Sigmoid colon (tissue), 7 donors: ENCODE data around the gene NTN1. TPM values are rescaled to one million over a fixed set of nuclear protein-coding genes. Genes with fewer than 3 reads are reported as not detected.
A peak's percentile ranks its signal among the peaks of the same experiment; 100 is the strongest.

Experiments used
- DNase-seq: peaks from one replicate; pipeline ENCODE4 v3.0.0-alpha.2; 2019
- H3K27ac ChIP-seq, 4 donors: fragments of 200-600 bp; sonication (generic); one replicate each; pipeline ENCODE4 v1.5.1; 2016 to 2019; ENCODE audit warnings: mild to moderate bottlenecking in 1 of 4
- H3K27me3 ChIP-seq, 3 donors: fragments of 200-600 bp; sonication (generic); one replicate each; pipeline ENCODE4 v1.5.1; 2019; ENCODE audit warnings: mild to moderate bottlenecking in 1 of 3
- H3K36me3 ChIP-seq, 4 donors: fragments of 200-600 bp; sonication (generic); one replicate each; pipeline ENCODE4 v1.5.1; 2016 to 2019
- H3K4me1 ChIP-seq, 4 donors: fragments of 200-600 bp; sonication (generic); one replicate each; pipeline ENCODE4 v1.5.1; 2017 to 2019
- H3K4me3 ChIP-seq, 4 donors: fragments of 200-600 bp; sonication (generic); one replicate each; pipeline ENCODE4 v1.5.1; 2017 to 2019; ENCODE audit warnings: mild to moderate bottlenecking in 2 of 4, moderate library complexity in 1 of 4
- H3K9me3 ChIP-seq, 4 donors: fragments of 200-600 bp in 3 of 4; sonication (generic) in 3 of 4; one replicate each; pipeline versions ENCODE4 v1.5.1 to v1.6.1; 2013 to 2019
- CTCF ChIP-seq, 4 experiments: fragments of 450-650 bp in 3 of 4; fragments of 200-600 bp in 1 of 4; IDR thresholded peaks; one replicate each; pipeline ENCODE4 v1.5.1; 2016 to 2019; ENCODE audit warnings: antibody characterized with exemption in 4 of 4, mild to moderate bottlenecking in 3 of 4, moderate library complexity in 2 of 4
- EP300 ChIP-seq, 4 donors: sonication (generic); formaldehyde crosslinking; IDR thresholded peaks; one replicate each; pipeline ENCODE4 v1.6.1; 2017; ENCODE audit warnings: antibody characterized with exemption in 4 of 4
- POLR2A ChIP-seq, 2 donors: fragments of 450-650 bp; IDR thresholded peaks; one replicate each; pipeline ENCODE4 v1.6.1; 2016; ENCODE audit warnings: antibody characterized with exemption in 2 of 2, mild to moderate bottlenecking in 2 of 2, moderate library complexity in 2 of 2
- POLR2AphosphoS5 ChIP-seq, 4 donors: sonication (generic); formaldehyde crosslinking; IDR thresholded peaks; one replicate each; pipeline ENCODE4 v1.6.1; 2017; ENCODE audit warnings: antibody characterized with exemption in 4 of 4
- WGBS, 2 donors: extraction: QIAGEN DNeasy Blood & Tissue Kit; methylation state at CpG; one replicate each; pipeline ENCODE4 v1.1.7; 2013; 5-methylcytosine and 5-hydroxymethylcytosine counted together
- intact Hi-C: fragments of 100-400 bp; cut with DNase I; formaldehyde crosslinking; loops from one replicate; pipeline ENCODE4 v1.15.1; 2023
- polyA plus RNA-seq, 3 donors: library from polyadenylated mRNA; stranded (reverse); fragments of 200-250 nt; gene quantifications; one replicate each; pipeline ENCODE4 v1.2.3, GENCODE V29; 2013
- total RNA-seq, 4 donors: library from RNA; depleted of rRNA; stranded (reverse); fragments of >200 nt; gene quantifications; one replicate each; pipeline ENCODE4 v1.1.0, GENCODE V29; 2016
- donor health status: healthy with polysubstance abuse.
- donor health status: Bipolar disorder and iron deficiency.
- donor health status: healthy.

Gene NTN1
- total and polyA plus RNA-seq, 7 donors = 0.69 to 20.3 (median 10.5) TPM

- no peak overlapping the region for H3K4me3 ChIP-seq
- no peaks in the 10 kb centered on the region for H3K27me3 ChIP-seq
- WGBS, 2 donors = 79 to 88% methylated on average over 4 of the region's 4 CpGs
- no peak for DNase-seq
- TF ChIP-seq POLR2A (IDR thresholded peaks at IDR 0.05) (no peak), EP300 (IDR thresholded peaks at IDR 0.05) (no peak), CTCF (IDR thresholded peaks at IDR 0.05) (no peak), POLR2AphosphoS5 (IDR thresholded peaks at IDR 0.05) (no peak)
- H3K9me3 ChIP-seq = peaks cover 0 to under 1% (median 0%) of the 10 kb centered on the region in 4 donors
- intact Hi-C loops = no loop called here
- H3K4me1 ChIP-seq = peaks cover 0 to 7% (median 0%) of the 10 kb centered on the region in 4 donors
- no peak overlapping the region for H3K27ac ChIP-seq
- no peaks in the 10 kb centered on the region for H3K36me3 ChIP-seq
Measured at GRCh38 chr17:9053406-9053805, 32.1 kb downstream of the NTN1 start.

GRCh38 chr17:9054126-9054975, 33.0 kb downstream of the NTN1 start:
- no peak overlapping the region for H3K27ac ChIP-seq
- no peaks in the 10 kb centered on the region for H3K27me3 ChIP-seq
- H3K4me1 ChIP-seq = peaks cover 0 to 7% (median 0%) of the 10 kb centered on the region in 4 donors
- H3K4me3 ChIP-seq = no peak overlapping the region
- intact Hi-C loops = no loop called here
- WGBS, 2 donors = 88 to 91% methylated on average over 27 of the region's 27 CpGs
- DNase-seq = no peak
- H3K36me3 ChIP-seq = no peaks in the 10 kb centered on the region
- no peaks in the 10 kb centered on the region for H3K9me3 ChIP-seq
- TF ChIP-seq EP300 (IDR thresholded peaks at IDR 0.05) (no peak), POLR2AphosphoS5 (IDR thresholded peaks at IDR 0.05) (no peak), POLR2A (IDR thresholded peaks at IDR 0.05) (no peak), CTCF (IDR thresholded peaks at IDR 0.05) (no peak)

- DNase-seq = no peak
- TF ChIP-seq POLR2AphosphoS5 (IDR thresholded peaks at IDR 0.05) = no peak
- no peak for TF ChIP-seq CTCF (IDR thresholded peaks at IDR 0.05)
- TF ChIP-seq EP300 (IDR thresholded peaks at IDR 0.05) = no peak
- TF ChIP-seq POLR2A (IDR thresholded peaks at IDR 0.05) = no peak
- Histone ChIP-seq H3K36me3 (no peaks in the 10 kb centered on the region), H3K4me3 (no peak overlapping the region), H3K9me3 (no peaks in the 10 kb centered on the region), H3K27me3 (no peaks in the 10 kb centered on the region), H3K27ac (no peak overlapping the region), H3K4me1 (peaks cover 0 to 7% (median 0%) of the 10 kb centered on the region in 4 donors)
- intact Hi-C loops = no loop called here
- 85 to 91% methylated on average over 4 of the region's 4 CpGs for WGBS, 2 donors
Measured at GRCh38 chr17:9055281-9055680, 34.0 kb downstream of the NTN1 start.

GRCh38 chr17:9056566-9056965, 35.3 kb downstream of the NTN1 start:
- peak overlapping the region in 1 of 4 donors; percentile 11 for H3K27ac ChIP-seq
- no peak for TF ChIP-seq POLR2A (IDR thresholded peaks at IDR 0.05)
- TF ChIP-seq POLR2AphosphoS5 (IDR thresholded peaks at IDR 0.05) = no peak
- TF ChIP-seq CTCF (IDR thresholded peaks at IDR 0.05) = no peak
- TF ChIP-seq EP300 (IDR thresholded peaks at IDR 0.05) = no peak
- intact Hi-C loops = no loop called here
- WGBS, 2 donors = 76 to 80% methylated on average over 12 of the region's 12 CpGs
- peak; percentile 76 for DNase-seq
- H3K27me3 ChIP-seq = no peaks in the 10 kb centered on the region
- H3K36me3 ChIP-seq = no peaks in the 10 kb centered on the region
- H3K9me3 ChIP-seq = no peaks in the 10 kb centered on the region
- H3K4me3 ChIP-seq = no peak overlapping the region
- H3K4me1 ChIP-seq = no peaks in the 10 kb centered on the region
